Uterus (tissue), 4 donors: ENCODE data around the gene KIF3C. TPM values are rescaled to one million over a fixed set of nuclear protein-coding genes. Genes with fewer than 3 reads are reported as not detected.

ENCODE experiments used
- DNase-seq, 2 donors: peaks; one replicate each; pipeline ENCODE4 v3.0.0-alpha.2; 2019 to 2020
- H3K27ac ChIP-seq, 2 donors: fragments of 200-600 bp; sonication (generic); 1 replicate in 1 of 2; 2 replicates in 1 of 2; pipeline ENCODE4 v1.5.1; 2016 to 2018
- H3K27me3 ChIP-seq, 2 donors: fragments of 200-600 bp; sonication (generic); one replicate each; pipeline ENCODE4 v1.5.1; 2018 to 2019; ENCODE audit warnings: control low read depth in 1 of 2
- H3K36me3 ChIP-seq, 2 donors: fragments of 200-600 bp; sonication (generic); one replicate each; pipeline ENCODE4 v1.5.1; 2019; ENCODE audit warnings: control low read depth in 1 of 2
- H3K4me1 ChIP-seq, 2 donors: fragments of 200-600 bp; sonication (generic); one replicate each; pipeline ENCODE4 v1.5.1; 2018 to 2019; ENCODE audit warnings: control low read depth in 1 of 2
- H3K4me3 ChIP-seq, 2 donors: fragments of 200-600 bp; sonication (generic); 1 replicate in 1 of 2; 2 replicates in 1 of 2; pipeline ENCODE4 v1.5.1; 2018 to 2019; ENCODE audit warnings: mild to moderate bottlenecking in 1 of 2
- H3K9me3 ChIP-seq, 2 donors: fragments of 200-600 bp; sonication (generic); one replicate each; pipeline ENCODE4 v1.5.1; 2019; ENCODE audit warnings: control low read depth in 1 of 2
- CTCF ChIP-seq, 4 experiments: fragments of 200-600 bp in 2 of 4; fragments of 450-650 bp in 2 of 4; sonication (generic) in 2 of 4; IDR thresholded peaks; one replicate each; pipeline ENCODE4 v1.5.1; 2016 to 2019; ENCODE audit warnings: antibody characterized with exemption in 4 of 4, mild to moderate bottlenecking in 2 of 4, moderate library complexity in 1 of 4
- POLR2A ChIP-seq, 2 donors: fragments of 450-650 bp; IDR thresholded peaks; one replicate each; pipeline ENCODE4 v1.6.1; 2016; ENCODE audit warnings: antibody characterized with exemption in 2 of 2, mild to moderate bottlenecking in 1 of 2, moderate library complexity in 1 of 2
- intact Hi-C: fragments of 100-400 bp; cut with DNase I; formaldehyde crosslinking; loops from one replicate; pipeline ENCODE4 v1.15.1; 2023; ENCODE audit warnings: low total_unique reads
- total RNA-seq, 4 donors: library from RNA; depleted of rRNA in 3 of 4; stranded (reverse); fragments of >200 nt in 3 of 4; gene quantifications; one replicate each; pipeline versions ENCODE4 v1.1.0 to v1.2.4, GENCODE V29; 2014 to 2023
- donor health status: DM: yes; HTN: yes; CAD: no.

The KIF3C gene
- total RNA-seq, 4 donors from 2014 or later, result 3.5 to 12.6 (median 7.4) TPM

- Histone ChIP-seq H3K4me1 (no peaks in the 10 kb centered on the region), H3K27ac (no peak overlapping the region), H3K9me3 (no peaks in the 10 kb centered on the region), H3K27me3 (no peaks in the 10 kb centered on the region), H3K36me3 (no peaks in the 10 kb centered on the region), H3K4me3 (no peak overlapping the region)
- intact Hi-C loops, result no loop called here
- DNase-seq, result no peak
- TF ChIP-seq POLR2A (IDR thresholded peaks at IDR 0.05) (no peak), CTCF (IDR thresholded peaks at IDR 0.05) (no peak)
Measured at GRCh38 chr2:25894135-25894830, 88.0 kb downstream of the KIF3C start.

DNA sequence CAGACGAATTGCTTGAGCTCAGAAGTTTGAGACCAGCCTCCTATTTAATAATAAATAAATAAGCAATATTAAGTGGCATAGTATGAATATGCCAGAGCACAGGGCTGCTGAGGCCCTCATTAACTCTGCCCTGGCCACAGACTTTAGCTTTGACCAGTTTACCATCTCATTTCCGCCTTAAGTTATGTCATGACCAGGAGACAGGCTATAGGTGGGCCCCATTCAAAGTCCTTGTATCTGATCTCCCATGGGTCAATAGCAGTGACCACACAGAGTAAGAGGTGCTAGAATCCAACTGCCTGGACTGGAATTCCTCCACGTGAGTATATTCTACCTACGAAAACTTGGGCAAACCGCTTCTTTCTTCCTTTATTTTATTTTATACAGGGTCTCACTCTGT lies 90.6 kb downstream of the KIF3C start:
- no peak for DNase-seq
- Histone ChIP-seq H3K27me3 (no peaks in the 10 kb centered on the region), H3K4me1 (no peaks in the 10 kb centered on the region), H3K27ac (no peak overlapping the region), H3K36me3 (no peaks in the 10 kb centered on the region), H3K9me3 (no peaks in the 10 kb centered on the region), H3K4me3 (no peak overlapping the region)
- intact Hi-C loops, result no loop called here
- no peak for TF ChIP-seq POLR2A (IDR thresholded peaks at IDR 0.05)

DNA sequence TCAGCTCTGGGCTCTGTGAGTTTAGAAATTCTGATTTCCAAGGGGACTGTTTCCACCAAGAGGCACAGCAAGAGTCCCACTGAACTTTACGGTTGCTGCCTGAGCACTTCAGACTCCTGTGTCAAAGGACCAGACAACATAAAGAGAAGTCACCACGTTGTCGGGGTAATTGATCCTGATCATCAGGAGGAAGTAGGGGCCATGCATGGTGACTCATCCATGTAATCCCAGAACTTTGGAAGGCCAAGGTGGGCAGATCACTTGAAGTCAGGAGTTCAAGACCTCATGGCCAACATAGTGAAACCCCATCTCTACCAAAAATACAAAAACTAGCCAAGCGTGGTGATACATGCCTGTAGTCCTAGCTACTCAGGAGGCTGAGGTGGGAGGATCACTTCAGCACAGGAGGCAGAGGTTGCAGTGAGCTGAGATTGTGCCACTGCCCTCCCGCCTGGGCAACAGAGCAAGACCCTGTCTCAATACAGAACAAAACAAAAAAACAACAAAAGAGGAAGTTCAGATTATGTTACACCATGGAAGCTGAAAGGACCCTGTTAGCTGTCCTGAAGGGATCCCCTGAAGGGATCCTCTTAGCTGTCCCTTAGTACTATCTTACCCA lies 94.6 kb downstream of the KIF3C start:
- no peak for TF ChIP-seq CTCF (IDR thresholded peaks at IDR 0.05)
- no peak for TF ChIP-seq POLR2A (IDR thresholded peaks at IDR 0.05)
- no peak for DNase-seq
- Histone ChIP-seq H3K36me3 (no peaks in the 10 kb centered on the region), H3K27me3 (no peaks in the 10 kb centered on the region), H3K4me1 (no peaks in the 10 kb centered on the region), H3K4me3 (no peak overlapping the region), H3K27ac (no peak overlapping the region), H3K9me3 (no peaks in the 10 kb centered on the region)
- intact Hi-C loops, result no loop called here

DNA sequence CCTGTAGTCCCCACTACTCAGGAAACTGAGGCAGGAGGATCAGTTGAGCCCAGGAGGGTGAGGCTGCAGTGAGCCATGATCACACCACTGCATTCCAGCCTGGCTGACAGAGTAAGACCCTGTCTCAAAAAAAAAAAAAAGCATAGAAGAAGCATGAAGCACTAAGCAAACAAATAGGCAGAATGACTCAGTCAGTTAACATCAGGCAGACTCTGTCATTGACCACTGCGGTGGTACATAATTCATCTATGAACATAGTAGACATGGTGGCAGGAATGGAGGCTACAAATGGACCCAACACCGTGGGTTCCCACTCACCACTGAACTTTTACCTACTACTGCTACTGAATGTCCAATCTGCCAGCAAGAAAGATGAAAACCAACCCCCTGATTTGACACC lies 96.4 kb downstream of the KIF3C start:
- Histone ChIP-seq H3K9me3 (no peaks in the 10 kb centered on the region), H3K27me3 (no peaks in the 10 kb centered on the region), H3K4me1 (no peaks in the 10 kb centered on the region), H3K4me3 (no peak overlapping the region), H3K36me3 (no peaks in the 10 kb centered on the region), H3K27ac (no peak overlapping the region)
- no peak for DNase-seq
- TF ChIP-seq POLR2A (IDR thresholded peaks at IDR 0.05) (no peak), CTCF (IDR thresholded peaks at IDR 0.05) (no peak)
- intact Hi-C loops, result no loop called here

- Histone ChIP-seq H3K4me3 (no peak overlapping the region), H3K4me1 (peaks cover 0 to 1% of the 10 kb centered on the region in 2 donors), H3K9me3 (no peaks in the 10 kb centered on the region), H3K36me3 (no peaks in the 10 kb centered on the region), H3K27ac (no peak overlapping the region), H3K27me3 (no peaks in the 10 kb centered on the region)
- TF ChIP-seq CTCF (IDR thresholded peaks at IDR 0.05) (no peak), POLR2A (IDR thresholded peaks at IDR 0.05) (no peak)
- no peak for DNase-seq
- intact Hi-C loops, result no loop called here
Measured at GRCh38 chr2:25881764-25882163, 100.5 kb downstream of the KIF3C start.
